ENCODE results near the gene KLHL29. TPM values are rescaled to one million over a fixed set of nuclear protein-coding genes. Genes with fewer than 3 reads are reported as not detected.

Gene KLHL29
- total RNA-seq, 1 experiment from 2014 or later, result 12.2 TPM

DNA sequence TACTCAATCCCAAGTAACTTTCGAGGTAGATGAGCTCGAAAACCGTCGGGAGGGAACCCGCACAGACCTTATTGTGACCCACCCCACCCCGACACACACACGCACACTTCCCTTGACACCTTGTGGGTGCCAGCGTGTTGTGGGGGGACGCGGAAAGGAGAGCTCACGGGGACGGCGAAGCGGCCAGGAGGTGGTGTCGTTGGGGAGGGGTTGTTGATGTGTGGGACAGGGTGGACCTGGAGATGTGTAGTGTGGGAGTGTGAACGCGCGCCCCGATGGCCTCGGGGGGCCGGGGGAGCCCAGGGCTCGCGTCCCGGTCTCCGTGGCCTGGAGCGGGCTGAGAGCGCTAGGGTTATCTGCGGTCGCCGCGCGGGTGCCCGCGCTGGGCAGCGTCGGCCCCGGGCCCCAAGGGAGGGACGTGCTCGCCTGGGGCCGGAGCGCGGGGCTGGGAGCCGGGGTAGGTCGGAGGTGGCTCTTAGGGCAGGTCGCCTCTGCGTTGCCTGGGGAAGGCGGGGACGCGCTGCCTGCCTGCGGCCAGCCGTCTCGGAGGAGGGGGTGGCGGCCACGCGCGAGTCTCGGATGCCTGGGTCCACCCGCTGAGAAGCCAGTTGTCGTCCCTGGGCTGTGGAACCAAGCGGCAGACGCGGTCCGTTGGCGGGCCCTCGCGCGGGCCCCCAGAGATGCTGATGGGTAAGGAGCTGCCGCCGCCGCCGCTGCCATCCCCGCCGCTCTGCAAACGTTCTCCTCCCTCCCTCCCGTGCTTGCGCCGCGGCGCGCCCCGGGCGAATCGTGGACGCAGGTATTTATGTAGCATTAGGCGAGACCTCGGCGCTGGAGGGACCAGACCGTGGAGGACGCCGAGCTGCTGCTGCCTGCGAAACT, 1.6 kb downstream of the KLHL29 start:
- peaks cover 41% of the 10 kb centered on the region for H3K4me1 ChIP-seq (ENCODE audit: insufficient read depth, low read length, poor library complexity, severe bottlenecking)
- no peaks in the 10 kb centered on the region for H3K9me3 ChIP-seq (ENCODE audit: low read depth, low read length, poor library complexity, severe bottlenecking)
- no peaks in the 10 kb centered on the region for H3K36me3 ChIP-seq (ENCODE audit: insufficient read depth, low read length, poor library complexity, severe bottlenecking)
- H3K4me3 ChIP-seq (ENCODE audit: low read depth, low read length, poor library complexity, severe bottlenecking), result peak overlapping the region; percentile 80
- TF ChIP-seq CTCF (conservative IDR thresholded peaks at IDR 0.05; ENCODE audit: low read depth, low read length) (no peak), EZH2 (IDR thresholded peaks at IDR 0.05; ENCODE audit: borderline replicate concordance, low read depth, low read length, poor library complexity, severe bottlenecking) (no peak)
- BruUV-seq (replicated peaks), result no TSS peak
- ChIA-PET POLR2A (ENCODE audit: low non-redundant PET) (no interaction called here), CTCF (interaction anchor here (0.6 kb wide), 1 partner anchor 33 kb away, joined by 3 read pairs; no protein-coding TSS in a partner anchor)
- H3K27me3 ChIP-seq (replicated peaks; ENCODE audit: insufficient read depth, low read depth, low read length, poor library complexity), result no peaks in the 10 kb centered on the region
- H3K27ac ChIP-seq (ENCODE audit: low read depth, low read length, poor library complexity, severe bottlenecking), result no peak overlapping the region
- peak; percentile 25 for DNase-seq (ENCODE audit: low spot score)
- intact Hi-C loops (cut with micrococcal nuclease; ENCODE audit: unreplicated experiment), result no loop called here

DNA sequence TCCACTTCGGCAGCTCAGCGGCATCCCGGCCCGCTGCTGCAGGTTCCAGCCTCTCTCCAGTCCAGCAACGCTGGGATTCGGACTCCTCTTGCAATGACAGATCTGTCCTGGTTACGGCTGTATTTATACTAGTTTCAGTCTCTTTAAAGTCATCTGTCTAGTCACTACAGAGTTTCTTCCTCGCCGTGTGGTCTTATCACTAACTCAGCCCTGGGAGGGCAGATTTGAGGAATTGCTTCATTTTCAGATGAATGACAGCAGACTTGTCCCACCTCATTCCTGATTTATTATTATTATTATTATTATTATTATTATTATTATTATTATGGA, 2.2 kb downstream of the KLHL29 start:
- no peak for DNase-seq (ENCODE audit: low spot score)
- CTCF ChIA-PET, result no interaction called here
- Histone ChIP-seq H3K27ac (ENCODE audit: low read depth, low read length, poor library complexity, severe bottlenecking) (no peak overlapping the region), H3K9me3 (ENCODE audit: low read depth, low read length, poor library complexity, severe bottlenecking) (no peaks in the 10 kb centered on the region), H3K27me3 (replicated peaks; ENCODE audit: insufficient read depth, low read depth, low read length, poor library complexity) (no peaks in the 10 kb centered on the region), H3K36me3 (ENCODE audit: insufficient read depth, low read length, poor library complexity, severe bottlenecking) (no peaks in the 10 kb centered on the region), H3K4me3 (ENCODE audit: low read depth, low read length, poor library complexity, severe bottlenecking) (peak overlapping the region; percentile 80), H3K4me1 (ENCODE audit: insufficient read depth, low read length, poor library complexity, severe bottlenecking) (peaks cover 40% of the 10 kb centered on the region)
- POLR2A ChIA-PET (ENCODE audit: low non-redundant PET), result no interaction called here
- intact Hi-C loops (cut with micrococcal nuclease; ENCODE audit: unreplicated experiment), result no loop called here
- no peak for TF ChIP-seq EZH2 (IDR thresholded peaks at IDR 0.05; ENCODE audit: borderline replicate concordance, low read depth, low read length, poor library complexity, severe bottlenecking)
- no peak for TF ChIP-seq CTCF (conservative IDR thresholded peaks at IDR 0.05; ENCODE audit: low read depth, low read length)
- no TSS peak for BruUV-seq (replicated peaks)

DNA sequence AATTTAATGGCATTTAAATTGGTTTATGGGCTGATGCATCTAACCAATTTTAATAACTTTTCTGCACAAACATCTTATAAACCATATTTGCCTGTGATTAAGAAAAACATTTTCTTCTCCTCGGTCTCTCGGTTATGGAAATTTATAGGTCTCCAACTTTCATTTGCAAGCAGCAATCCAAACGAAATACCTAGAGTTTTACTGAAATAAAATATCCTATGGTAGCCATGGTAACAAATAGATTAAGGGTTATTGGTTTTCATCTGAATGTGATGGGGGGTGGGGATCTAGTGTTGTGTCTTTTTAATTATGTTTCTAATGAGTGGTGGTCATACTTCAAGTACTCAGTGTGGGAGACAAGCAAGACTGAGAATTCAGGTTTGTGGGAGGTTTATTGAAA, 2.9 kb downstream of the KLHL29 start:
- TF ChIP-seq EZH2 (IDR thresholded peaks at IDR 0.05; ENCODE audit: borderline replicate concordance, low read depth, low read length, poor library complexity, severe bottlenecking), result no peak
- TF ChIP-seq CTCF (conservative IDR thresholded peaks at IDR 0.05; ENCODE audit: low read depth, low read length), result no peak
- no peaks in the 10 kb centered on the region for H3K36me3 ChIP-seq (ENCODE audit: insufficient read depth, low read length, poor library complexity, severe bottlenecking)
- intact Hi-C loops (cut with micrococcal nuclease; ENCODE audit: unreplicated experiment), result no loop called here
- peaks cover 45% of the 10 kb centered on the region for H3K4me1 ChIP-seq (ENCODE audit: insufficient read depth, low read length, poor library complexity, severe bottlenecking)
- no peak overlapping the region for H3K27ac ChIP-seq (ENCODE audit: low read depth, low read length, poor library complexity, severe bottlenecking)
- H3K27me3 ChIP-seq (replicated peaks; ENCODE audit: insufficient read depth, low read depth, low read length, poor library complexity), result no peaks in the 10 kb centered on the region
- POLR2A ChIA-PET (ENCODE audit: low non-redundant PET), result no interaction called here
- no peak for DNase-seq (ENCODE audit: low spot score)
- H3K9me3 ChIP-seq (ENCODE audit: low read depth, low read length, poor library complexity, severe bottlenecking), result no peaks in the 10 kb centered on the region
- no peak overlapping the region for H3K4me3 ChIP-seq (ENCODE audit: low read depth, low read length, poor library complexity, severe bottlenecking)
- no TSS peak for BruUV-seq (replicated peaks)
- CTCF ChIA-PET, result no interaction called here
